ENCODE results near the gene ATF7IP. TPM values are rescaled to one million over a fixed set of nuclear protein-coding genes. Genes with fewer than 3 reads are reported as not detected.
A peak's percentile ranks its signal among the peaks of the same experiment; 100 is the strongest.

Gene ATF7IP
- total and polyA plus RNA-seq, 2 experiments from 2014 or later = 42.8 to 100 TPM

DNA sequence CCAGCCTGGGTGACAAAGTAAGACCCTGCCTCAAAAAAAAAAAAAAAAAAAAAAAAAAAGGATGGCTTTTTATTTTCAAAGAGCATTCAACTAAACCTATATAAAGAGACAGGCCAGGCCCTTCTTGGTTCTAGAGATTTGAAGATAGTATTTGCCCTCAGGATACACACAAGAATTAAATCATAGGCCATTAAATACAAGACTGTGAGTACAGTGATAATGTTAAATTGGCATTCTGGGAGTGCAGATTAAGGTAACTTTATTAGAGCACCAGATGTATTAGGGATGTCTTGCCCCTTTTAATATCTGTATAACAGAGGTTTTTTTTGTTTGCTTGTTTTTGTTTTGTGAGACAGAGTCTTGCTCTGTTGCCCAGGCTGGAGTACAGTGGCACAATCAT lies 61.3 kb downstream of the ATF7IP start:
- TF ChIP-seq, protein P1, sequence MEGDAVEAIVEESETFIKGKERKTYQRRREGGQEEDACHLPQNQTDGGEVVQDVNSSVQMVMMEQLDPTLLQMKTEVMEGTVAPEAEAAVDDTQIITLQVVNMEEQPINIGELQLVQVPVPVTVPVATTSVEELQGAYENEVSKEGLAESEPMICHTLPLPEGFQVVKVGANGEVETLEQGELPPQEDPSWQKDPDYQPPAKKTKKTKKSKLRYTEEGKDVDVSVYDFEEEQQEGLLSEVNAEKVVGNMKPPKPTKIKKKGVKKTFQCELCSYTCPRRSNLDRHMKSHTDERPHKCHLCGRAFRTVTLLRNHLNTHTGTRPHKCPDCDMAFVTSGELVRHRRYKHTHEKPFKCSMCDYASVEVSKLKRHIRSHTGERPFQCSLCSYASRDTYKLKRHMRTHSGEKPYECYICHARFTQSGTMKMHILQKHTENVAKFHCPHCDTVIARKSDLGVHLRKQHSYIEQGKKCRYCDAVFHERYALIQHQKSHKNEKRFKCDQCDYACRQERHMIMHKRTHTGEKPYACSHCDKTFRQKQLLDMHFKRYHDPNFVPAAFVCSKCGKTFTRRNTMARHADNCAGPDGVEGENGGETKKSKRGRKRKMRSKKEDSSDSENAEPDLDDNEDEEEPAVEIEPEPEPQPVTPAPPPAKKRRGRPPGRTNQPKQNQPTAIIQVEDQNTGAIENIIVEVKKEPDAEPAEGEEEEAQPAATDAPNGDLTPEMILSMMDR (IDR thresholded peaks at IDR 0.05; ENCODE audit: low read depth, low read length) = no peak
- Histone ChIP-seq H3K4me1 (ENCODE audit: low read depth) (peaks cover 2% of the 10 kb centered on the region), H3K27me3 (no peaks in the 10 kb centered on the region), H3K4me3 (no peak overlapping the region), H3K9me3 (ENCODE audit: low read depth) (no peaks in the 10 kb centered on the region), H3K27ac (no peak overlapping the region), H3K36me3 (peaks cover 23% of the 10 kb centered on the region)
- no peak for DNase-seq (ENCODE audit: low read depth in 1 of 2, low spot score in 1 of 2)

DNA sequence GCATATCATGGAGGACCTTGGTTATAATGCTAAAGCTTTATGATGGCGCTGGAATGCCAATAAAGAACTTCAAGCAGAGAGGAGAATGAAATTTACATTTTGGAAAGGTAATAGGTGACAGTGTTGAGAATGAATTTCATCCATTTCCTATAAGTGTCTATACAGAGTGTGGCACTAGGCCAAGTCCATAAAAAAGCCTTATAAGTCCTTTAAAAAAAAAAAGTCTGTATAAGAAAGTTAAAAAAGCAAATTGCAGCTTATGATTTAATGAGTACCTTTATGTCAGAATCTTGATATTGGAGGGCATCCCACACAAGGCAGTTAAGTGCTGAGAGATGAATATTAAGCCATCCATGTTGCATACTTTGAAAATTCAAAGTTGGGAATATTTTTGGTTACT lies 62.4 kb downstream of the ATF7IP start:
- no peak overlapping the region for H3K4me3 ChIP-seq
- H3K27ac ChIP-seq = no peak overlapping the region
- H3K4me1 ChIP-seq (ENCODE audit: low read depth) = peaks cover 7% of the 10 kb centered on the region
- TF ChIP-seq, protein P1 (IDR thresholded peaks at IDR 0.05; ENCODE audit: low read depth, low read length) = no peak
- H3K9me3 ChIP-seq (ENCODE audit: low read depth) = no peaks in the 10 kb centered on the region
- no peaks in the 10 kb centered on the region for H3K27me3 ChIP-seq
- H3K36me3 ChIP-seq = peaks cover 23% of the 10 kb centered on the region
- DNase-seq (ENCODE audit: low read depth in 1 of 2, low spot score in 1 of 2) = no peak

DNA sequence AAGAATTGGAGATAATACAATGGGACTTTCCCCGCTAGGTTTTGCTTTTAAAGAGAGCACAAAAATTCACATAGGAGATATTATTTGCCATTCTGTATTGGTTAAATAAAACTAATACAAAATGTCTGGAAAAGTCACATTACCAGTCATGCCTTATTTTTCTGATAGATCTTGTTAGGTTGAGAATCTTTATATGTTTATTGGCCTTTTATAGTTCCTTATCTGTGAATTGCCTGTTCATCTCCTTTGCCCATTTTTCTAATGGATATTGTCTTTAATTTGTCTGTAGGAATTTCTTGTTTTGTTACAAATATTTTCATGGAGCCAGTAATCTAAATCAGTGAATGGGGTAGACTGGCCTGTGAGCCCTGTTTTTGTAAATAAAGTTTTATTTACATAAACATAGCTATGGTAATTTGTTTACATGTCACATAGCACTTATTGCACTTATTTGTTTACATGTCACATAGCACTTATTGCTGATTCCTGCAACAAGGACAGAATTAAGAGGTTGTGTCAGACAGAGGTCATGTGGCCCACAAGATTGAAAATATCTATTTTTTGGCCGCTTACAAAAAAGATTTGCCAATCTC lies 65.0 kb downstream of the ATF7IP start:
- H3K4me3 ChIP-seq = no peak overlapping the region
- no peaks in the 10 kb centered on the region for H3K27me3 ChIP-seq
- H3K36me3 ChIP-seq = peaks cover 18% of the 10 kb centered on the region
- TF ChIP-seq, protein P1 (IDR thresholded peaks at IDR 0.05; ENCODE audit: low read depth, low read length) = no peak
- H3K27ac ChIP-seq = no peak overlapping the region
- DNase-seq (ENCODE audit: low read depth in 1 of 2, low spot score in 1 of 2) = no peak
- peaks cover 7% of the 10 kb centered on the region for H3K4me1 ChIP-seq (ENCODE audit: low read depth)
- no peaks in the 10 kb centered on the region for H3K9me3 ChIP-seq (ENCODE audit: low read depth)

DNA sequence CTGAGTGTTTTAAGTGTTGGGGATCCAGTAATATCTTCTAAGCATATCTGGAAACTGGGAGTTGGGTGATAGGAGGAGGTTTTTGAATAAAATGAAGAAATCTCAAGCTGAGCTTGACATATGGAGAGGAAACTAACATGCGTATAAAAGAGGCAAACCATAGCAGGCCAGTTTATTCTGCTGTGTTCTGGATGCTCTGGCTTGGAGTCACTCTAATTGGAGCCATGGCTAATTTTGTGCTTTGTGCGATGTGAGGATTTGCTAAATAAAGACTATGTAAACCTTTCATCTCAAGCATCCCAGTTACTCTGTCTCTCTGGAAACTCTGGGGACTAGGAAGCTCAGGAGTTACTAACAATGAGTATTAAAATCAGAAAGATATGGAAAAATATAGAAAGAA lies 66.5 kb downstream of the ATF7IP start:
- TF ChIP-seq, protein P1 (IDR thresholded peaks at IDR 0.05; ENCODE audit: low read depth, low read length) = no peak

DNA sequence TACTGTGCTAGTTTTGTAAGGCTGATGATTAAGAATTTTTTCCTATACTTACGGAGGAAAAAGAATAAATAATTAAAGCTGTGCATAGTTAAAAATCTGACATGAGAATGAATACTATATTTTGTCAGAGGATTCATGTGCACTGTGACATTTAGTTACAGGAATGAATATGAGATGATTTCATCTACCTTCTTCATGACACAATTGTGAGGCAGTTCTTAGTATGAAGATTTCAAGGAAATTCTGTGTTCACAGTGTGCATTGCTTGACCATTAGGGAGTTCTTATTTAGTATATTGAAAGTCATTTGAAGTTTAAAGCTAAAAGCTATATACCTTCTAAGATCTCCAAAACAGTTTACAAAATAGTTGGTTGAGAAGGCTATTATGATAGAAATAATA lies 70.1 kb downstream of the ATF7IP start:
- Histone ChIP-seq H3K27ac (no peak overlapping the region), H3K27me3 (no peaks in the 10 kb centered on the region), H3K9me3 (ENCODE audit: low read depth) (no peaks in the 10 kb centered on the region), H3K4me1 (ENCODE audit: low read depth) (peaks cover 7% of the 10 kb centered on the region), H3K36me3 (peaks cover 53% of the 10 kb centered on the region), H3K4me3 (no peak overlapping the region)
- TF ChIP-seq, protein P1 (IDR thresholded peaks at IDR 0.05; ENCODE audit: low read depth, low read length) = no peak
- DNase-seq (ENCODE audit: low read depth in 1 of 2, low spot score in 1 of 2) = no peak

More for the DNA sequence above, 66.5 kb downstream of the ATF7IP start:
- Histone ChIP-seq H3K27me3 (no peaks in the 10 kb centered on the region), H3K9me3 (ENCODE audit: low read depth) (no peaks in the 10 kb centered on the region), H3K36me3 (peaks cover 27% of the 10 kb centered on the region), H3K4me3 (no peak overlapping the region), H3K27ac (peak overlapping the region; percentile 43), H3K4me1 (ENCODE audit: low read depth) (peaks cover 7% of the 10 kb centered on the region)
- no peak for DNase-seq (ENCODE audit: low read depth in 1 of 2, low spot score in 1 of 2)

Data from cardiac muscle cell (in vitro differentiated cells and primary cell).